ENCODE data around the gene MC1R. TPM values are rescaled to one million over a fixed set of nuclear protein-coding genes. Genes with fewer than 3 reads are reported as not detected.

Gene MC1R
- total and polyA plus RNA-seq, 10 of the 15 experiments (the other 5 are each of a cell fraction or from before 2014, with no cell fraction given): 0.06 to 2.3 (median 0.45) TPM

DNA sequence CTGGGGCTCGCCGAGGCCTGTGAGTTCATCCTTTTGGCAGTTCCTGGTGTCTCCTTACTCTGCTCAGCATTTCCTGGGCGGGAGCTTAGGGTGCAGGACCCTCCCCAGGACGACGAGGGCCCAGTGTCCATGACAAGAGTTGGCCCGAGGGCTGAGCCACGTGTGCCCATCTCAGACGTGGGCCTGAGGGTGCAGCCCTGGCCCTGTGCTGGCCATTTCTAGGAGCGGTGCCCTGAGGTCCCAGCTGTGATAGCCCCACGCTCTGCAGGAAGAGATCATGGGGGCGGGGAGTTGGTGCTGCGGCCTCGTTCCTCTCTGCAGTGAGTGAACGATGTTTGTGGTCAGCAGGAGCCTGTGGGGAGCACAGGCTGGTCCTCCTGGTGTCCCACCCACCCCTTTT is 6.0 kb upstream of the MC1R start:
- 90% methylated on average over 14 of the region's 14 CpGs for WGBS (ENCODE audit: insufficient coverage, insufficient replicate concordance, low lambda C conversion rate, missing lambda C conversion rate)

More for the DNA sequence above, 6.0 kb upstream of the MC1R start:
- H3K27ac ChIP-seq (ENCODE audit: control insufficient read depth, insufficient read depth): no peak overlapping the region
- no TSS peak for BruUV-seq (replicated peaks)
- H3K9me3 ChIP-seq (replicated peaks; ENCODE audit: control insufficient read depth, insufficient read depth, low read length): no peaks in the 10 kb centered on the region; the same call in 2 of the 3 replicates
- H3K4me3 ChIP-seq: no peak overlapping the region
- no peak overlapping the region for H3K4me2 ChIP-seq (ENCODE audit: control insufficient read depth, insufficient read depth)
- H3K4me1 ChIP-seq (ENCODE audit: control insufficient read depth, insufficient read depth, low read length): peaks cover 5% of the 10 kb centered on the region
- CTCF ChIA-PET: no interaction called here
- no peaks in the 10 kb centered on the region for H3K27me3 ChIP-seq (replicated peaks in 1 of 2; ENCODE audit: control insufficient read depth in 2 of 2, insufficient read depth in 2 of 2, low read length in 1 of 2)
- POLR2A ChIA-PET: no interaction called here
- no peak for FAIRE-seq
- intact Hi-C loops (cut with micrococcal nuclease; ENCODE audit: unreplicated experiment) (loop anchor here (10.0 kb wide), 1 partner anchor 208 kb away; the partner anchor contains the start of gene SPATA2L), in situ Hi-C loops (cut with MboI) (no loop called here)
- no peak overlapping the region for H2AFZ ChIP-seq (ENCODE audit: control insufficient read depth, low read depth, low read length)
- SMC1A ChIA-PET (ENCODE audit: uncharacterized antibody, unreplicated experiment): no interaction called here
- peaks cover 5 to 10% of the 10 kb centered on the region in 2 experiments for H3K36me3 ChIP-seq (ENCODE audit: control insufficient read depth in 2 of 2, insufficient read depth in 2 of 2, low read length in 1 of 2)
- H3K9ac ChIP-seq (ENCODE audit: control insufficient read depth, insufficient read depth, low read length): no peak overlapping the region
- no peaks in the 10 kb centered on the region for H3K79me2 ChIP-seq (ENCODE audit: control insufficient read depth, insufficient read depth, low read length)
- TF ChIP-seq WRNIP1 (IDR thresholded peaks at IDR 0.05; ENCODE audit: borderline replicate concordance, low read depth, low read length) (no peak), ZNF207 (IDR thresholded peaks at IDR 0.05; ENCODE audit: borderline replicate concordance) (no peak), RAD21 (IDR thresholded peaks at IDR 0.05; ENCODE audit: insufficient read depth, low read depth, low read length) (no peak), CBFB (IDR thresholded peaks at IDR 0.05; ENCODE audit: low read depth) (no peak), RUNX3 (IDR thresholded peaks at IDR 0.05; ENCODE audit: low read length) (no peak; the same call in 1 of the 2 replicates), NR2F1 (conservative IDR thresholded peaks at IDR 0.05) (no peak), ZNF274 (IDR thresholded peaks at IDR 0.05; ENCODE audit: insufficient read depth, insufficient read length) (no peak), BCL11A (IDR thresholded peaks at IDR 0.05; ENCODE audit: low read depth, low read length) (no peak), MTA3 (IDR thresholded peaks at IDR 0.05; ENCODE audit: borderline replicate concordance, low read length) (no peak; the same call in 1 of the 2 replicates), NFYA (IDR thresholded peaks at IDR 0.05; ENCODE audit: borderline replicate concordance, low read depth, low read length) (no peak), NRF1 (conservative IDR thresholded peaks at IDR 0.05; ENCODE audit: low read depth, low read length) (no peak)
- TF ChIP-seq, protein P1, sequence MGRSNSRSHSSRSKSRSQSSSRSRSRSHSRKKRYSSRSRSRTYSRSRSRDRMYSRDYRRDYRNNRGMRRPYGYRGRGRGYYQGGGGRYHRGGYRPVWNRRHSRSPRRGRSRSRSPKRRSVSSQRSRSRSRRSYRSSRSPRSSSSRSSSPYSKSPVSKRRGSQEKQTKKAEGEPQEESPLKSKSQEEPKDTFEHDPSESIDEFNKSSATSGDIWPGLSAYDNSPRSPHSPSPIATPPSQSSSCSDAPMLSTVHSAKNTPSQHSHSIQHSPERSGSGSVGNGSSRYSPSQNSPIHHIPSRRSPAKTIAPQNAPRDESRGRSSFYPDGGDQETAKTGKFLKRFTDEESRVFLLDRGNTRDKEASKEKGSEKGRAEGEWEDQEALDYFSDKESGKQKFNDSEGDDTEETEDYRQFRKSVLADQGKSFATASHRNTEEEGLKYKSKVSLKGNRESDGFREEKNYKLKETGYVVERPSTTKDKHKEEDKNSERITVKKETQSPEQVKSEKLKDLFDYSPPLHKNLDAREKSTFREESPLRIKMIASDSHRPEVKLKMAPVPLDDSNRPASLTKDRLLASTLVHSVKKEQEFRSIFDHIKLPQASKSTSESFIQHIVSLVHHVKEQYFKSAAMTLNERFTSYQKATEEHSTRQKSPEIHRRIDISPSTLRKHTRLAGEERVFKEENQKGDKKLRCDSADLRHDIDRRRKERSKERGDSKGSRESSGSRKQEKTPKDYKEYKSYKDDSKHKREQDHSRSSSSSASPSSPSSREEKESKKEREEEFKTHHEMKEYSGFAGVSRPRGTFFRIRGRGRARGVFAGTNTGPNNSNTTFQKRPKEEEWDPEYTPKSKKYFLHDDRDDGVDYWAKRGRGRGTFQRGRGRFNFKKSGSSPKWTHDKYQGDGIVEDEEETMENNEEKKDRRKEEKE (IDR thresholded peaks at IDR 0.05): no peak
- TF ChIP-seq, protein P2, sequence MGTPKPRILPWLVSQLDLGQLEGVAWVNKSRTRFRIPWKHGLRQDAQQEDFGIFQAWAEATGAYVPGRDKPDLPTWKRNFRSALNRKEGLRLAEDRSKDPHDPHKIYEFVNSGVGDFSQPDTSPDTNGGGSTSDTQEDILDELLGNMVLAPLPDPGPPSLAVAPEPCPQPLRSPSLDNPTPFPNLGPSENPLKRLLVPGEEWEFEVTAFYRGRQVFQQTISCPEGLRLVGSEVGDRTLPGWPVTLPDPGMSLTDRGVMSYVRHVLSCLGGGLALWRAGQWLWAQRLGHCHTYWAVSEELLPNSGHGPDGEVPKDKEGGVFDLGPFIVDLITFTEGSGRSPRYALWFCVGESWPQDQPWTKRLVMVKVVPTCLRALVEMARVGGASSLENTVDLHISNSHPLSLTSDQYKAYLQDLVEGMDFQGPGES (IDR thresholded peaks at IDR 0.05): no peak
- TF ChIP-seq, protein P3, sequence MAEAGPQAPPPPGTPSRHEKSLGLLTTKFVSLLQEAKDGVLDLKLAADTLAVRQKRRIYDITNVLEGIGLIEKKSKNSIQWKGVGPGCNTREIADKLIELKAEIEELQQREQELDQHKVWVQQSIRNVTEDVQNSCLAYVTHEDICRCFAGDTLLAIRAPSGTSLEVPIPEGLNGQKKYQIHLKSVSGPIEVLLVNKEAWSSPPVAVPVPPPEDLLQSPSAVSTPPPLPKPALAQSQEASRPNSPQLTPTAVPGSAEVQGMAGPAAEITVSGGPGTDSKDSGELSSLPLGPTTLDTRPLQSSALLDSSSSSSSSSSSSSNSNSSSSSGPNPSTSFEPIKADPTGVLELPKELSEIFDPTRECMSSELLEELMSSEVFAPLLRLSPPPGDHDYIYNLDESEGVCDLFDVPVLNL (IDR thresholded peaks at IDR 0.05; ENCODE audit: low read depth, low read length): no peak
- TF ChIP-seq, protein P4, sequence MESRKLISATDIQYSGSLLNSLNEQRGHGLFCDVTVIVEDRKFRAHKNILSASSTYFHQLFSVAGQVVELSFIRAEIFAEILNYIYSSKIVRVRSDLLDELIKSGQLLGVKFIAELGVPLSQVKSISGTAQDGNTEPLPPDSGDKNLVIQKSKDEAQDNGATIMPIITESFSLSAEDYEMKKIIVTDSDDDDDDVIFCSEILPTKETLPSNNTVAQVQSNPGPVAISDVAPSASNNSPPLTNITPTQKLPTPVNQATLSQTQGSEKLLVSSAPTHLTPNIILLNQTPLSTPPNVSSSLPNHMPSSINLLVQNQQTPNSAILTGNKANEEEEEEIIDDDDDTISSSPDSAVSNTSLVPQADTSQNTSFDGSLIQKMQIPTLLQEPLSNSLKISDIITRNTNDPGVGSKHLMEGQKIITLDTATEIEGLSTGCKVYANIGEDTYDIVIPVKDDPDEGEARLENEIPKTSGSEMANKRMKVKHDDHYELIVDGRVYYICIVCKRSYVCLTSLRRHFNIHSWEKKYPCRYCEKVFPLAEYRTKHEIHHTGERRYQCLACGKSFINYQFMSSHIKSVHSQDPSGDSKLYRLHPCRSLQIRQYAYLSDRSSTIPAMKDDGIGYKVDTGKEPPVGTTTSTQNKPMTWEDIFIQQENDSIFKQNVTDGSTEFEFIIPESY (IDR thresholded peaks at IDR 0.05): no peak
- TF ChIP-seq, protein P5, sequence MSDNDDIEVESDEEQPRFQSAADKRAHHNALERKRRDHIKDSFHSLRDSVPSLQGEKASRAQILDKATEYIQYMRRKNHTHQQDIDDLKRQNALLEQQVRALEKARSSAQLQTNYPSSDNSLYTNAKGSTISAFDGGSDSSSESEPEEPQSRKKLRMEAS (IDR thresholded peaks at IDR 0.05; ENCODE audit: low read depth, low read length): no peak
- ATAC-seq: no peak
- no peak for DNase-seq (ENCODE audit: low read depth, low spot score)
- H4K20me1 ChIP-seq (ENCODE audit: control insufficient read depth, insufficient read depth): no peaks in the 10 kb centered on the region; the same call in 1 of the 2 replicates
- RAD21 ChIA-PET (ENCODE audit: unreplicated experiment): no interaction called here
